A549 (cell line): ENCODE data around the gene ANKRD13C.

Source experiments
- CTCF ChIP-seq: fragments of >200 bp; sonication (Bioruptor Twin); formaldehyde crosslinking; IDR thresholded peaks from 3 replicates; pipeline ENCODE4 v1.5.1; 2016
- JUNB ChIP-seq: fragments of >200 bp; sonication (Bioruptor Twin); formaldehyde crosslinking; IDR thresholded peaks from 2 replicates; pipeline ENCODE4 v1.6.1; 2016
- KDM5A ChIP-seq: fragments of 200-600 bp; sonication (generic); IDR thresholded peaks from 2 replicates; pipeline ENCODE4 v1.6.1; 2016; ENCODE audit warnings: antibody characterized with exemption, mild to moderate bottlenecking
- MAFK ChIP-seq: fragments of 450-650 bp; IDR thresholded peaks from 2 replicates; pipeline ENCODE4 v1.6.1; 2014; ENCODE audit not compliant: partially characterized antibody
- MYC ChIP-seq: IDR thresholded peaks from 2 replicates; pipeline ENCODE4 v1.6.1; 2012; ENCODE audit warnings: mild to moderate bottlenecking, inconsistent platforms, low read length, improper control_type of control experiment, borderline replicate concordance
- NPAS2 ChIP-seq: fragments of 250-450 bp; sonication (Bioruptor Pico); IDR thresholded peaks from 2 replicates; pipeline ENCODE4 v1.8.0; 2022; ENCODE audit warnings: mild to moderate bottlenecking, moderate library complexity, borderline replicate concordance
- PBX3 ChIP-seq: IDR thresholded peaks from 2 replicates; pipeline ENCODE4 v1.6.1; 2012
- RARB ChIP-seq: fragments of 250-450 bp; sonication (Bioruptor Pico); IDR thresholded peaks from 2 replicates; pipeline ENCODE4 v1.8.0; 2021; ENCODE audit warnings: mild to moderate bottlenecking, moderate library complexity
- SREBF2 ChIP-seq: fragments of 450-650 bp; IDR thresholded peaks from 2 replicates; pipeline ENCODE4 v1.6.1; 2014; ENCODE audit warnings: mild to moderate bottlenecking, moderate library complexity

- TF ChIP-seq JUNB = no peak
- no peak for TF ChIP-seq PBX3
- no peak for TF ChIP-seq SREBF2
- TF ChIP-seq CTCF = no peak
- no peak for TF ChIP-seq MYC
- TF ChIP-seq RARB (CRISPR knock-in tag) = no peak
- TF ChIP-seq MAFK = no peak
- TF ChIP-seq KDM5A = no peak
- TF ChIP-seq NPAS2 = no peak
Observed at GRCh38 chr1:70210820-70211219, 143.7 kb downstream of the ANKRD13C start.
